Airway epithelial cell (primary cell): ENCODE results near the gene PCBP3. TPM values are rescaled to one million over a fixed set of nuclear protein-coding genes. Genes with fewer than 3 reads are reported as not detected.

ENCODE experiments used
- total RNA-seq: library from RNA; depleted of rRNA; stranded (reverse); fragments of >200 nt; gene quantifications from 2 replicates; pipeline ENCODE4 v1.2.3, GENCODE V29; 2015

The PCBP3 gene
- not detected in 2 replicates for total RNA-seq

GRCh38 chr21:45643021-45643980 is at the start of gene PCBP3:
PCBP3 (plus strand) TSS chr21:45643725; CDS start chr21:45850086, 206,361 bp downstream.

GRCh38 chr21:45981151-45982091 is 337.9 kb downstream of the PCBP3 start, which contains the start of gene COL6A1:
COL6A1 (plus strand) TSS chr21:45981770; CDS start chr21:45981851, 81 bp downstream.

Other genes starting within 250 kb of the PCBP3 start
- gene COL18A1, start 238.6 kb upstream of the PCBP3 start, total RNA-seq = 67.5 and 69.9 TPM in 2 replicates
- 15.5 and 18.1 TPM in 2 replicates for gene SLC19A1, start 101.3 kb upstream of the PCBP3 start, total RNA-seq